Ascending aorta (tissue), 2 donors: ENCODE data around the gene EHD2. TPM values are rescaled to one million over a fixed set of nuclear protein-coding genes. Genes with fewer than 3 reads are reported as not detected.

ENCODE experiments used
- DNase-seq, 2 donors: peaks; one replicate each; pipeline ENCODE4 v3.0.0-alpha.2; 2019; ENCODE audit warnings: low spot score in 2 of 2
- H3K27ac ChIP-seq, 2 donors: fragments of 200-600 bp; sonication (generic); one replicate each; pipeline ENCODE4 v1.5.1; 2016 to 2017; ENCODE audit warnings: mild to moderate bottlenecking in 1 of 2
- H3K27me3 ChIP-seq: fragments of 200-600 bp; sonication (generic); one replicate; pipeline ENCODE4 v1.5.1; 2017
- H3K36me3 ChIP-seq, 2 donors: fragments of 200-600 bp; sonication (generic); one replicate each; pipeline ENCODE4 v1.5.1; 2016
- H3K4me1 ChIP-seq, 2 donors: fragments of 200-600 bp; sonication (generic); one replicate each; pipeline ENCODE4 v1.5.1; 2016 to 2017; ENCODE audit warnings: mild to moderate bottlenecking in 1 of 2
- H3K4me3 ChIP-seq, 2 donors: fragments of 200-600 bp; sonication (generic); one replicate each; pipeline ENCODE4 v1.5.1; 2016 to 2017; ENCODE audit warnings: mild to moderate bottlenecking in 1 of 2
- H3K9me3 ChIP-seq, 2 donors: fragments of 200-600 bp; sonication (generic); one replicate each; pipeline ENCODE4 v1.5.1; 2016
- CTCF ChIP-seq, 3 experiments: fragments of 200-600 bp in 2 of 3; fragments of 450-650 bp in 1 of 3; sonication (generic) in 2 of 3; IDR thresholded peaks; one replicate each; pipeline ENCODE4 v1.5.1; 2016 to 2019; ENCODE audit warnings: antibody characterized with exemption in 3 of 3, mild to moderate bottlenecking in 1 of 3, moderate library complexity in 1 of 3
- intact Hi-C: fragments of 100-400 bp; cut with DNase I; formaldehyde crosslinking; loops from one replicate; pipeline ENCODE4 v1.15.1; 2023
- total RNA-seq: library from RNA; depleted of rRNA; stranded (reverse); fragments of >200 nt; gene quantifications from one replicate; pipeline ENCODE4 v1.1.0, GENCODE V29; 2016

Gene EHD2
- total RNA-seq, 1 donor from 2014 or later, result 342 TPM

- Histone ChIP-seq H3K27ac (no peak overlapping the region), H3K27me3 (no peaks in the 10 kb centered on the region), H3K4me1 (peaks cover 0 to 5% of the 10 kb centered on the region in 2 donors), H3K4me3 (no peak overlapping the region), H3K9me3 (peaks cover 0 to 4% of the 10 kb centered on the region in 2 donors), H3K36me3 (peaks cover 0 to 10% of the 10 kb centered on the region in 2 donors)
- intact Hi-C loops, result no loop called here
- TF ChIP-seq CTCF (IDR thresholded peaks at IDR 0.05), result no peak
- DNase-seq, result no peak
Observed at GRCh38 chr19:47792616-47793015, 79.4 kb downstream of the EHD2 start.

Other genes with a start within 250 kb of the EHD2 start
- gene SLC8A2, start 241.5 kb upstream of the EHD2 start, total RNA-seq, result not detected
- gene KPTN, start 229.2 kb upstream of the EHD2 start, total RNA-seq, result 26.0 TPM
- gene NAPA, start 198.4 kb upstream of the EHD2 start, total RNA-seq, result 102 TPM
- not detected for gene ZNF541, start 140.3 kb upstream of the EHD2 start, total RNA-seq
- gene BICRA, start 104.3 kb upstream of the EHD2 start, total RNA-seq, result 19.7 TPM
- 385 TPM for gene NOP53, start 32.1 kb downstream of the EHD2 start, total RNA-seq
- gene SELENOW, start 65.3 kb downstream of the EHD2 start, total RNA-seq, result 771 TPM
- not detected for gene TPRX1, start 91.1 kb downstream of the EHD2 start, total RNA-seq
- not detected for gene CRX, start 108.5 kb downstream of the EHD2 start, total RNA-seq
- gene TPRX2, start 145.8 kb downstream of the EHD2 start, total RNA-seq, result not detected
- 2.1 TPM for gene SULT2A1, start 172.9 kb downstream of the EHD2 start, total RNA-seq